GM12864 (cell line): ENCODE data around the gene HS6ST2.

Experiments used
- DNase-seq: peaks from one replicate; pipeline ENCODE4 v3.0.0-alpha.2; 2011; ENCODE audit warnings: low read depth
- H3K4me3 ChIP-seq: 2 replicates; pipeline ENCODE4 v1.5.1; 2011; ENCODE audit warnings: mild to moderate bottlenecking, low read depth, low read length, control low read depth
- CTCF ChIP-seq: IDR thresholded peaks from 2 replicates; pipeline ENCODE4 v1.5.1; 2011; ENCODE audit warnings: low read depth, mild to moderate bottlenecking, moderate library complexity, low read length, control low read depth, inconsistent platforms; ENCODE audit errors: missing control alignments

The HS6ST2 gene

GRCh38 chrX:132807411-132808030 is 150.9 kb downstream of the HS6ST2 start:
- no peak for TF ChIP-seq CTCF
- H3K4me3 ChIP-seq = no peak overlapping the region
- DNase-seq = no peak

GRCh38 chrX:132802033-132802432 is 156.4 kb downstream of the HS6ST2 start:
- DNase-seq = no peak
- TF ChIP-seq CTCF = no peak
- no peak overlapping the region for H3K4me3 ChIP-seq

GRCh38 chrX:132795181-132795580 is 163.2 kb downstream of the HS6ST2 start:
- H3K4me3 ChIP-seq = no peak overlapping the region
- no peak for DNase-seq
- no peak for TF ChIP-seq CTCF

- TF ChIP-seq CTCF = no peak
- no peak overlapping the region for H3K4me3 ChIP-seq
- no peak for DNase-seq
These were observed 166.7 kb downstream of the HS6ST2 start for GRCh38 chrX:132791714-132792113.

GRCh38 chrX:132790329-132790728 is 168.1 kb downstream of the HS6ST2 start:
- DNase-seq = no peak
- no peak overlapping the region for H3K4me3 ChIP-seq
- no peak for TF ChIP-seq CTCF

GRCh38 chrX:132786217-132786616 is 172.2 kb downstream of the HS6ST2 start:
- TF ChIP-seq CTCF = no peak
- H3K4me3 ChIP-seq = no peak overlapping the region
- DNase-seq = no peak

- TF ChIP-seq CTCF = no peak
- no peak overlapping the region for H3K4me3 ChIP-seq
- no peak for DNase-seq
These were observed 179.5 kb downstream of the HS6ST2 start for GRCh38 chrX:132778917-132779316.
